ENCODE data around the gene ZNF655. TPM values are rescaled to one million over a fixed set of nuclear protein-coding genes. Genes with fewer than 3 reads are reported as not detected.
A peak's percentile ranks its signal among the peaks of the same experiment; 100 is the strongest.

ZNF655 gene
- polyA plus RNA-seq: 10 to 100 TPM; 56.9 to 80.5 TPM

DNA sequence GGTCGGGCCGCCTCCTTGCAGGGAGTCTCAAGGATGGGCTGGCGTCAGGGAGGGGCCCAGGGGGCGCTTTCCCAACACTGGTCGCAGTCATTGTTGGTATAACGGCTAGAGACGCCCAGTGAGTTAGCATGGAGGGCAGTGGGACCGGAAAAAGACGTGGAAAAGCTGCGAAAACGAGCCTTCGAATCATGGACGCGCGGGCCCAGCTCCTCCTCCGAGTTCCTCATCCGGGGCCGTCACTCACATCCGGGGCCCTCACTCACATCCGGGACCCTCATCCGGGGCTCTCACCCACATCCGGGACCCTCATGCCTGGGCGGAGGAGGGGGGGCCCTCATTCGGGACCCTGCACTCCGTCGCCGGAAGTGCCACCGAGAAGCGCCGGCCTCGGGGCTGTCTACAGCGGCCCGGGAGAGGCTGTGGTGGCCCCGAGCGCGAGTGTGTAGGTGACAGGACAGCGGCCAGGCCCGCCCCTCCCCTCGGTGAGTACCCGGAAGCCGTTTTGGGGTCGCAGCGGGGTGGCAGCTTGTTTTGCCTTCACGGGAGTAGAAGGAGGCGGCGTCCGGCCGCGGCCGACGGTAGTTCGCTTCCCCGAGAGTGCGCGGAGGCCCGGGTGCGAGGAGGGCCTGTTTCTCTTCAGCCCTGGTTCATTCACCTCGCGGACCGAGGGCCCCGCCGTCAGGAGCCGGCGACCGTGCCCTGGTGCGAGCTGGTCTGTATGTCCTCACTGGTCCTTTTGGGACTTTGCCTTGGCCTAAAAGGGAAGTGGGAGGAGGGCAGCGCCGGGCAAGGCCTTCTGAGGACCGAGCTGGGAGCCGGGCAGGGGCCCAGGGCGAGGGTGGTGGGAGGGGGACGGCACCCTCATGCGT, at the start of gene ZNF655:
ZNF655 (plus strand) TSS at position 337 of the 869 bp plus-strand sequence. CDS start 1,918 bp downstream, outside the sequence.
- peaks cover 8 to 17% of the 10 kb centered on the region in 2 donors for H3K36me3 ChIP-seq (ENCODE audit: control insufficient read depth in 2 of 2, insufficient read depth in 2 of 2, low read length in 1 of 2)
- H3K4me3 ChIP-seq (ENCODE audit: low read depth in 1 of 2, low read length in 2 of 2): peak within 1 kb of the TSS; percentile 94
- no peaks in the 10 kb centered on the region for H3K27me3 ChIP-seq (ENCODE audit: control insufficient read depth in 1 of 2, insufficient read depth in 2 of 2, low read length in 2 of 2)
- 0% methylated on average over 70 to 73 of the region's 73 CpGs for WGBS, 2 donors
- peaks cover 0 to 14% of the 10 kb centered on the region in 2 donors for H3K4me1 ChIP-seq (ENCODE audit: control insufficient read depth in 2 of 2, insufficient read depth in 2 of 2, low read length in 1 of 2)
- no peaks in the 10 kb centered on the region for H3K9me3 ChIP-seq (ENCODE audit: control insufficient read depth in 2 of 2, insufficient read depth in 1 of 2, low read depth in 1 of 2, low read length in 1 of 2)
- H3K27ac ChIP-seq (ENCODE audit: low read depth in 2 of 2, low read length in 1 of 2): peak within 1 kb of the TSS; percentile 98 to 99

DNA sequence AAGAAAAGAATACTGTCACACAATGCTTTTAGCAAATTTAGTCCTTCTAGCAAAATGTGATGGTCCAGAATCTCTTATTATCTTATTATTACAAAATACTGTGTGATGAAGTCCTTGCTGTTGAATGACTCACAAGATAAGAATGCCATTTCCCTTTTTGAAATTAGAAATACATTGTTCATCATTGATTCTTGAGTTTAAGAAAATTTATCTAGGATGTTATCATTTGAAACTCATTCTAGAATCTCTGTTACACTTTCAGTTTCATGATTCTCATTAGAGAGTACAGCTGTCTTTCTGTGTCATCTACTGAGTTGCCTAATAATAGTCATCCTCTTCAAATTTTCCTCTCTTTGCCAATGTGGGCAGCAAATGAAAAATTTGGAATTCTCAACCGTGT, 44.4 kb upstream of the ZNF655 start:
- Histone ChIP-seq H3K27ac (ENCODE audit: low read depth in 2 of 2, low read length in 1 of 2) (no peak overlapping the region), H3K36me3 (ENCODE audit: control insufficient read depth in 2 of 2, insufficient read depth in 2 of 2, low read length in 1 of 2) (peaks cover 9 to 16% of the 10 kb centered on the region in 2 donors), H3K4me1 (ENCODE audit: control insufficient read depth in 2 of 2, insufficient read depth in 2 of 2, low read length in 1 of 2) (peaks cover 0 to 3% of the 10 kb centered on the region in 2 donors), H3K27me3 (ENCODE audit: control insufficient read depth in 1 of 2, insufficient read depth in 2 of 2, low read length in 2 of 2) (no peaks in the 10 kb centered on the region), H3K9me3 (ENCODE audit: control insufficient read depth in 2 of 2, insufficient read depth in 1 of 2, low read depth in 1 of 2, low read length in 1 of 2) (no peaks in the 10 kb centered on the region), H3K4me3 (ENCODE audit: low read depth in 1 of 2, low read length in 2 of 2) (no peak overlapping the region)
- 91% methylated on average over 1 of the region's 1 CpG for WGBS, 2 donors

DNA sequence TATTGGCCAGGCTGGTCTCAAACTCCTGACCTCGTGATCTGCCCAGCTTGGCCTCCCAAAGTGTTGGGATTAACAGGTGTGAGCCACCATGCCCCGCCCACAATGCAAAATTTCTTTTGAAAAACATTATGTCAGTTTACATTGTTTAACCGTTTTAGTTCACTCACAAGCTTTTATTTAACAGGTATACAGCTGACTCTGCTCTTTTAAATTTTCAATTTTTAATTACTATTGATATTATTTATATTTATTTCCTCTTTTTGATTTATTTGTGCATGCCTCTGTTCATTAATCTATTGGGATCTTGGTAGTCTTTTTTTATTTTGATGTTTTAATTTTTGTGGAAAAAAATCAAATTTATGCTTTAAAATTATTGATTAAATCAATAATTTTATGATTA, 37.0 kb upstream of the ZNF655 start:
- Histone ChIP-seq H3K4me1 (ENCODE audit: control insufficient read depth in 2 of 2, insufficient read depth in 2 of 2, low read length in 1 of 2) (no peaks in the 10 kb centered on the region), H3K27me3 (ENCODE audit: control insufficient read depth in 1 of 2, insufficient read depth in 2 of 2, low read length in 2 of 2) (no peaks in the 10 kb centered on the region), H3K27ac (ENCODE audit: low read depth in 2 of 2, low read length in 1 of 2) (no peak overlapping the region), H3K9me3 (ENCODE audit: control insufficient read depth in 2 of 2, insufficient read depth in 1 of 2, low read depth in 1 of 2, low read length in 1 of 2) (no peaks in the 10 kb centered on the region), H3K36me3 (ENCODE audit: control insufficient read depth in 2 of 2, insufficient read depth in 2 of 2, low read length in 1 of 2) (peaks cover 10 to 14% of the 10 kb centered on the region in 2 donors), H3K4me3 (ENCODE audit: low read depth in 1 of 2, low read length in 2 of 2) (no peak overlapping the region)
- 89 to 91% methylated on average over 3 of the region's 3 CpGs for WGBS, 2 donors

GRCh38 chr7:99525713-99526440, 32.6 kb upstream of the ZNF655 start:
- no peaks in the 10 kb centered on the region for H3K4me1 ChIP-seq (ENCODE audit: control insufficient read depth in 2 of 2, insufficient read depth in 2 of 2, low read length in 1 of 2)
- 94 to 96% methylated on average over 21 of the region's 21 CpGs for WGBS, 2 donors
- H3K27me3 ChIP-seq (ENCODE audit: control insufficient read depth in 1 of 2, insufficient read depth in 2 of 2, low read length in 2 of 2): no peaks in the 10 kb centered on the region
- no peak overlapping the region for H3K4me3 ChIP-seq (ENCODE audit: low read depth in 1 of 2, low read length in 2 of 2)
- H3K9me3 ChIP-seq (ENCODE audit: control insufficient read depth in 2 of 2, insufficient read depth in 1 of 2, low read depth in 1 of 2, low read length in 1 of 2): peaks cover 0 to 12% of the 10 kb centered on the region in 2 donors
- peaks cover 6 to 11% of the 10 kb centered on the region in 2 donors for H3K36me3 ChIP-seq (ENCODE audit: control insufficient read depth in 2 of 2, insufficient read depth in 2 of 2, low read length in 1 of 2)
- no peak overlapping the region for H3K27ac ChIP-seq (ENCODE audit: low read depth in 2 of 2, low read length in 1 of 2)

DNA sequence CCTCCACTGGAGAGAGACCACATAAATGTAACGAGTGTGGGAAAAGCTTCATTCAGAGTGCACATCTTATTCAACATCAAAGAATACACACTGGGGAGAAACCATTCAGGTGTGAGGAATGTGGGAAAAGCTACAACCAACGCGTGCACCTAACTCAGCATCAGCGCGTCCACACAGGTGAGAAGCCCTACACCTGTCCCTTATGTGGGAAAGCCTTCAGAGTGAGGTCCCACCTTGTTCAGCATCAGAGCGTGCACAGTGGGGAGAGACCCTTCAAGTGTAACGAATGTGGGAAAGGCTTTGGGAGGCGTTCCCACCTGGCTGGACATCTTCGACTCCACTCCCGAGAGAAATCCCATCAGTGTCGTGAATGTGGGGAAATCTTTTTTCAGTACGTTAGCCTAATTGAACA, 27.1 kb upstream of the ZNF655 start:
- Histone ChIP-seq H3K4me1 (ENCODE audit: control insufficient read depth in 2 of 2, insufficient read depth in 2 of 2, low read length in 1 of 2) (no peaks in the 10 kb centered on the region), H3K27ac (ENCODE audit: low read depth in 2 of 2, low read length in 1 of 2) (no peak overlapping the region), H3K27me3 (ENCODE audit: control insufficient read depth in 1 of 2, insufficient read depth in 2 of 2, low read length in 2 of 2) (no peaks in the 10 kb centered on the region), H3K4me3 (ENCODE audit: low read depth in 1 of 2, low read length in 2 of 2) (no peak overlapping the region), H3K36me3 (ENCODE audit: control insufficient read depth in 2 of 2, insufficient read depth in 2 of 2, low read length in 1 of 2) (peaks cover 7 to 13% of the 10 kb centered on the region in 2 donors), H3K9me3 (ENCODE audit: control insufficient read depth in 2 of 2, insufficient read depth in 1 of 2, low read depth in 1 of 2, low read length in 1 of 2) (peaks cover 5 to 27% of the 10 kb centered on the region in 2 donors)
- 98 to 99% methylated on average over 12 of the region's 12 CpGs for WGBS, 2 donors

DNA sequence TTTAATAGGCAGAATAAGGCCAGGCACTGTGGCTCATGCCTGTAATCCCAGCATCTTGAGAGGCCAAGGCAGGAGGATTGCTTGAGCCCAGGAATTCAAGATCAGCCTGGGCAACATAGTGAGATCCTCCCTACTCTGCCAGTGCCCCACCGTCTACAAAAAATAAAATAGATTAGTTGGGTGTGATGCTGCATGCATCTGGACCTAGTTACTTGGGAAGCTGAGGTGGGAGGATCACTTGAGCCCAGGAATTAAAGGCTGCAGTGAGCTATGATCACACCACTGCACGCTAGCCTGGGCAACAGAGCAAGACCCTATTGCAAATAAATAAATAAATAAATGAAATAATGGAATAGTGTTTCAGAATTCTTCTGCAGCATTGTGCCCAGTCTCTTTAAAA, 22.8 kb upstream of the ZNF655 start:
- Histone ChIP-seq H3K36me3 (ENCODE audit: control insufficient read depth in 2 of 2, insufficient read depth in 2 of 2, low read length in 1 of 2) (peaks cover 7 to 9% of the 10 kb centered on the region in 2 donors), H3K27me3 (ENCODE audit: control insufficient read depth in 1 of 2, insufficient read depth in 2 of 2, low read length in 2 of 2) (no peaks in the 10 kb centered on the region), H3K4me3 (ENCODE audit: low read depth in 1 of 2, low read length in 2 of 2) (no peak overlapping the region), H3K4me1 (ENCODE audit: control insufficient read depth in 2 of 2, insufficient read depth in 2 of 2, low read length in 1 of 2) (no peaks in the 10 kb centered on the region), H3K9me3 (ENCODE audit: control insufficient read depth in 2 of 2, insufficient read depth in 1 of 2, low read depth in 1 of 2, low read length in 1 of 2) (peaks cover 7 to 24% of the 10 kb centered on the region in 2 donors), H3K27ac (ENCODE audit: low read depth in 2 of 2, low read length in 1 of 2) (no peak overlapping the region)
- WGBS, 2 donors: 96 to 98% methylated on average over 2 of the region's 2 CpGs

DNA sequence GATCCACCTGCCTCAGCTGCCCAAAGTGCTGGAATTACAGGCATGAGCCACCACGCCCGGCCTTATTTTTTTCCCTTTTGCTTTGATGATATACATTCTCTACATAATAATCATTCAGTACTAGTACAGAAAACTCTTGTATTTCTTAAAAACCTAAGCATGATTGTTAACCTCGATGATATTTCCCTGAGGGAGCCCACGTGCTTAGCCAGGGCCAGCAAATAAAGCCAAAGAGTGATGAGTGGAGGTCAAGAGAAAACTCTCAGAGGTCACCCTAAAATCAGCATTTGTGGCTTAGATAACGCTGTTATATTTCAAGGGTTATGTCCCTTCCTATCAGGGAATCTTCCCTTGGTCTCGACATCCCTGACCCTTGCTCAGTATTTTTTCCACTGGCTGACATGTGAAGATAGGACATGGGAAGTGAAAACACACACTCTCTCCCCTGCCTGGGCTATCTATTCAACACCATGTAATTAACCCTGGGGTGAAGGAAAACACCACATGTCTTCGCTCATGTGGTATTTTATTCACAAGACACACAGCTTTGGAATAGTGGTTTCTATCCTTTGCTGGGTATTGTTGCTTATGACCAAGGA, 19.1 kb upstream of the ZNF655 start:
- H3K9me3 ChIP-seq (ENCODE audit: control insufficient read depth in 2 of 2, insufficient read depth in 1 of 2, low read depth in 1 of 2, low read length in 1 of 2): peaks cover 6 to 23% of the 10 kb centered on the region in 2 donors

GRCh38 chr7:99540542-99540941, 17.9 kb upstream of the ZNF655 start:
- H3K9me3 ChIP-seq (ENCODE audit: control insufficient read depth in 2 of 2, insufficient read depth in 1 of 2, low read depth in 1 of 2, low read length in 1 of 2): peaks cover 6 to 20% of the 10 kb centered on the region in 2 donors

More for the DNA sequence above, 19.1 kb upstream of the ZNF655 start:
- H3K36me3 ChIP-seq (ENCODE audit: control insufficient read depth in 2 of 2, insufficient read depth in 2 of 2, low read length in 1 of 2): no peaks in the 10 kb centered on the region
- no peak overlapping the region for H3K27ac ChIP-seq (ENCODE audit: low read depth in 2 of 2, low read length in 1 of 2)
- 76 to 79% methylated on average over 7 of the region's 7 CpGs for WGBS, 2 donors
- no peaks in the 10 kb centered on the region for H3K27me3 ChIP-seq (ENCODE audit: control insufficient read depth in 1 of 2, insufficient read depth in 2 of 2, low read length in 2 of 2)
- H3K4me1 ChIP-seq (ENCODE audit: control insufficient read depth in 2 of 2, insufficient read depth in 2 of 2, low read length in 1 of 2): no peaks in the 10 kb centered on the region
- no peak overlapping the region for H3K4me3 ChIP-seq (ENCODE audit: low read depth in 1 of 2, low read length in 2 of 2)

DNA sequence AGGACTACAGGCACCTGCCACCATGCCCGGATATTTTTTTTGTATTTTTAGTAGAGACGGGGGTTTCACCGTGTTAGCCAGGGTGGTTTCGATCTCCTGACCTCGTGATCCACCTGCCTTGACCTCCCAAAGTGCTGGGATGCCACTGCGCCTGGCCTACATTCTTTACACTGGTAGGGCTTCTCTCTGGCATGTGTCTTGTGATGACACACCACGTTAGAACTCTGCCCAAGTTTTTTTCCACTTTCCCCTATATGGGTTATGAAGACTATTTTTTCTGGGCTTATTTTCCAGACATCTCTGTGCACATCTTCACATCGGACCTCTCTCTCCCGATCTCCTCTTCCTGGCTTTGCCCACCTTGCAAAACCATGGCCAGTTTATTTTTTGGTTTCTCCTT, 17.2 kb upstream of the ZNF655 start:
- Histone ChIP-seq H3K27ac (ENCODE audit: low read depth in 2 of 2, low read length in 1 of 2) (no peak overlapping the region), H3K9me3 (ENCODE audit: control insufficient read depth in 2 of 2, insufficient read depth in 1 of 2, low read depth in 1 of 2, low read length in 1 of 2) (peaks cover 6 to 20% of the 10 kb centered on the region in 2 donors), H3K27me3 (ENCODE audit: control insufficient read depth in 1 of 2, insufficient read depth in 2 of 2, low read length in 2 of 2) (no peaks in the 10 kb centered on the region), H3K36me3 (ENCODE audit: control insufficient read depth in 2 of 2, insufficient read depth in 2 of 2, low read length in 1 of 2) (no peaks in the 10 kb centered on the region), H3K4me1 (ENCODE audit: control insufficient read depth in 2 of 2, insufficient read depth in 2 of 2, low read length in 1 of 2) (no peaks in the 10 kb centered on the region), H3K4me3 (ENCODE audit: low read depth in 1 of 2, low read length in 2 of 2) (no peak overlapping the region)
- WGBS, 2 donors: 89 to 92% methylated on average over 9 of the region's 9 CpGs

More at GRCh38 chr7:99540542-99540941, 17.9 kb upstream of the ZNF655 start:
- Histone ChIP-seq H3K36me3 (ENCODE audit: control insufficient read depth in 2 of 2, insufficient read depth in 2 of 2, low read length in 1 of 2) (no peaks in the 10 kb centered on the region), H3K4me3 (ENCODE audit: low read depth in 1 of 2, low read length in 2 of 2) (no peak overlapping the region), H3K27ac (ENCODE audit: low read depth in 2 of 2, low read length in 1 of 2) (no peak overlapping the region), H3K4me1 (ENCODE audit: control insufficient read depth in 2 of 2, insufficient read depth in 2 of 2, low read length in 1 of 2) (no peaks in the 10 kb centered on the region), H3K27me3 (ENCODE audit: control insufficient read depth in 1 of 2, insufficient read depth in 2 of 2, low read length in 2 of 2) (no peaks in the 10 kb centered on the region)
- 91 to 93% methylated on average over 5 of the region's 5 CpGs for WGBS, 2 donors

Measured in esophagus (tissue), 2 donors.